Measurements from ENCODE around the gene CSAD.

DNA sequence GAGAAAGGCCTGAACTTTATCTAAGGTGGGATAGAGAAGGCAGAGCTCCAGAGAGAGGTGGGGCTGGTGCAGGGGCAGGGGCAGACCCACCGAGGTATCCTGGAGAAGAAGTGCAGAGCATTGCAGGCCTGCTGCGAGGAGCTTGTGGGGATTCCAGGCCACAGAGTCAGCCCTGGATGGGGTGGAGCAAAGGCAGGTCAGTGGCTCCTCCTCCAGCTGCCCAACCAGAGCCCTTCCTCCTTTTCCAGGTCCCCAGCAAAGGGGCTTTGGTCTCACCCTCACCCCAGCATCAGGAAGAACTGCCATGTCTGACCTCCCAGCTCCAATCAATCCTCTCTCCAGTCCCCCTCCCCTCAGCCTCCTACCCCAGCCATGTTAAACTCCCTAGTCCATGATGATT is 20.1 kb downstream of the CSAD start:
- TF ChIP-seq POLR2A (IDR thresholded peaks at IDR 0.05): no peak
- TF ChIP-seq, protein P1, sequence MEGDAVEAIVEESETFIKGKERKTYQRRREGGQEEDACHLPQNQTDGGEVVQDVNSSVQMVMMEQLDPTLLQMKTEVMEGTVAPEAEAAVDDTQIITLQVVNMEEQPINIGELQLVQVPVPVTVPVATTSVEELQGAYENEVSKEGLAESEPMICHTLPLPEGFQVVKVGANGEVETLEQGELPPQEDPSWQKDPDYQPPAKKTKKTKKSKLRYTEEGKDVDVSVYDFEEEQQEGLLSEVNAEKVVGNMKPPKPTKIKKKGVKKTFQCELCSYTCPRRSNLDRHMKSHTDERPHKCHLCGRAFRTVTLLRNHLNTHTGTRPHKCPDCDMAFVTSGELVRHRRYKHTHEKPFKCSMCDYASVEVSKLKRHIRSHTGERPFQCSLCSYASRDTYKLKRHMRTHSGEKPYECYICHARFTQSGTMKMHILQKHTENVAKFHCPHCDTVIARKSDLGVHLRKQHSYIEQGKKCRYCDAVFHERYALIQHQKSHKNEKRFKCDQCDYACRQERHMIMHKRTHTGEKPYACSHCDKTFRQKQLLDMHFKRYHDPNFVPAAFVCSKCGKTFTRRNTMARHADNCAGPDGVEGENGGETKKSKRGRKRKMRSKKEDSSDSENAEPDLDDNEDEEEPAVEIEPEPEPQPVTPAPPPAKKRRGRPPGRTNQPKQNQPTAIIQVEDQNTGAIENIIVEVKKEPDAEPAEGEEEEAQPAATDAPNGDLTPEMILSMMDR (IDR thresholded peaks at IDR 0.05): no peak
